Eye (tissue), 1 donor: ENCODE results near the gene NRL.

ENCODE experiments used
- DNase-seq: peaks from one replicate; pipeline ENCODE4 v3.0.0-alpha.2; 2015

Gene NRL

DNA sequence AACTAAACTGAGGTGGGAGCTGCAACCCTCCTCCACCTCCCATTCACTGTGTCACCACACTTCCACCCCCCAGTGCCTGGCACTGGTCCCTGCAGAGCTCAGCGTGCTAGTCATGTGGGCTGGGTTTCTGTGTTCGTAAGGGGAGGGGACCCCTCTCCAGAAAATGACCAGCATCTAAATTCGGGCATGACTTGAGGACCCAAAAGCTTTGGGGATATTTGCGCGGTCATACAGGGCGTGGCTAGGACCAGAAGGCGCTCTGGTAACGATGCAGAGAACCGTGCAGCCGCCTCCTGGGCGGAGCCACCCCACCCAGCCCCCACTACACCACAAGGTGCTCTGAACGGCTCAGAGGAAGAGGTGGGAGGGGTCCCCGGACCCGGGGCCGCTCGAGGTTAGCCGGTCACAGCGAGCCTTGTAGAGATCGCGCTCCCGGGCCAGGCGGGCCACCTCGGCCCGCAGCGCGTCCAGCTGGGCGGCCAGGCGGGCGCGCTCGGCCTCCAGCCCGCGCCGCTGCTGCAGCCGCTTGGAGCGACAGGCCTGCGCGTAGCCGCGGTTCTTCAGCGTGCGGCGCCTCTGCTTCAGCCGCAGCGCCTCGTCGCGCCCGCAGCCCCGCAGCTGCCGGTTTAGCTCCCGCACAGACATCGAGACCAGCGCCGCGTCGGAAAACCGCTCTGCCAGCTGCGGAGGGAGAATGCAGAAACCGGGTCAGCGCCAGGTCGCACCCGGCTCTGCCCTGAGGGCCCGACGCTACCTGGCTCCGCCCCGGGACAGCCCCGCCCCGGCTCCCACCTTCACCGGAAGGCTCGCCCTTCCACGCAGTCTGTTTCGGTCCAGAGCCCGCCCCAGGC, 33.6 kb downstream of the NRL start:
- peak; percentile 83 for DNase-seq

DNA sequence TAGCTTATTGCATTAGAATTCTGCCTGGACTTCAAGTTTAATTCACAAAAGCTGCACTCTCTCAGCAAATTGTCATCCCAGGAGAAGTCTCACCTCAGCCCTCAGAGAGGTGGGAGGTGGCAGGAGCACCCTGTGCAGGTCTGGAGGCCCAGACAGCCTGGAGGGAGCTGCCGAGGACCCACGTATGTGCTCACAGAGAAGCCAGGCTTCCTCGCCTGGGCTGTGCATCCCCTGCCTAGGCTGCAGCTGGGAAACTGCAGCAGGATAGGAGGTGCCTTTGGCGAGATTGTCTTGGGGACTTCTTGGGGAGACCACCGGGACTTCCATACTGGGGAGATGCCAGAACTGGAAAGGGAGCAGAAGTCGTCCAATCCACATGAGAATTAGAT, 34.6 kb downstream of the NRL start:
- no peak for DNase-seq

DNA sequence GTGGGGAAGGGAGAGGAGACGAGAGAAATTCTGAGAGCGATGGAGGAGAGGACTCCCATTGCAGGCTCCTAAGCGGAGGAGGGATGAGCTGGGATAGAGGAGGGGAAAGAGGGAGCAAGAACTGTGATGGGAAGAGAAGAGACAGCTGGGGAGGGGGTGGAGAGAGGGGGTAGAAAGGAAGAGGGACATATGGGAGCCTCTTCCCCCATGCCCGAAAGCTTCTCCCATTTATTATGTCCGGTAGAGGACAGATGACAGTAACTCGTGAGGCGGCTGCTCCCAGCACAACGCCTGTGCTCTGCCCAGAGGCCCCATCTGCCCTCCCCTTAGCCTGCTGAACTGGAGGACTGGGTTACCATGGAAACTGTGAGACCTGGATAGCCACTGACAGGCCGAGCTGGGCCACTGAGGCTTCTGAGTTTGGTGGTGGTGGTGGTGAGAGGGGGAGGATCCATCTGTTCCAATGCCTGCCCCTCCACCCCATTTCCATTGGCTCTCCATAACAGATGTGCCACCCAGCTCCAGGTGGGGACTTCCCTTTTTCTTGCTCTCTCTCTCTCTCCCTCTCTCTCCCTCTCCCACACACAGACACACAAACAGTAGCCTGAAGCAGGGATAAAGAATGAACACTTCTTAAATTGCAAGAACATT, 35.1 kb downstream of the NRL start:
- DNase-seq, result peak; percentile 92

DNA sequence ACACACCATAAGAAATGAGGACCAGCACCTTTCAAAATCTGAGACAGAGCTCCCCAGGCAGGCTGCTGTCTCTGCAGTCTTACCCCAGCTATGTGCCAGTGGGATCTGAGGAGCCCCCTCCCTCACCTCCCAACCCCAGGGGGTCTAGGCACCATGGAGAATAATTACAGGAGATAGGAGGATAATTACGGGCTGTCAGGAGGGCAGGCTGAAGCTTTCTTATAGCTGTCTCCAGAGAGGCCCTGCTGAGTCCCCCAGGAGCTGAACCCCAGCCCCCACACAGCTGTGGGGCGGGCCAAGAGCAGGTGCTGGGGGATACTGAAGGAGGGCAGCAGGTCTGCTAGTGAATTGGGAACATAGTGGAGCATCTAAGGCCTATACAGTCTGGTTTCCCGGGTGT, 36.6 kb downstream of the NRL start:
- peak; percentile 69 for DNase-seq

DNA sequence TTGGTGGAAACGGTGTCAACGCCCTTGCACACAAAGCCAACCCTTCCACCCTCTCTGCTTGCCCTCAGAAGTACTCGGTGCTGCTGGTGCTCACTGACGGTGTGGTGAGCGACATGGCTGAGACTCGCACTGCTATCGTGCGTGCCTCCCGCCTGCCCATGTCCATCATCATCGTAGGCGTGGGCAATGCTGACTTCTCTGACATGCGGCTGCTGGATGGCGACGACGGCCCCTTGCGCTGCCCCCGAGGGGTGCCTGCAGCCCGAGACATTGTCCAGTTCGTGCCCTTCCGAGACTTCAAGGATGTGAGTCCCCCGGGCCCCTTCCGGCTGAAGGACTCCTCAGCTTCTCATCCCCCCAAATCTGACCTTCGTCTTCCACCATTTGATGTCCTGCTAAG, 37.7 kb downstream of the NRL start:
- no peak for DNase-seq

DNA sequence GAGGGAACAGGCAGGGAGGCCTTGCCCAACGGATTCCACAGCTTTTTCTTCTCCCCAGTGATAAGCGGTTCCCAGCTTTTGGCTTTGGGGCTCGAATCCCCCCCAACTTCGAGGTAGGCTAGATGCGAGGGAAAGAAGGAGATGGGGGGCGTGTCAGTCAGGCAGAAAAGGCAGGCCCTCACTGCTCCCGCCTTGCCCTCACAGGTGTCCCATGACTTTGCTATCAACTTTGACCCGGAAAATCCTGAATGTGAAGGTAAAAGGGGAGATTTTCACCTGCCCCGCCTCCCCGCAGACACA, 38.5 kb downstream of the NRL start:
- DNase-seq, result no peak

DNA sequence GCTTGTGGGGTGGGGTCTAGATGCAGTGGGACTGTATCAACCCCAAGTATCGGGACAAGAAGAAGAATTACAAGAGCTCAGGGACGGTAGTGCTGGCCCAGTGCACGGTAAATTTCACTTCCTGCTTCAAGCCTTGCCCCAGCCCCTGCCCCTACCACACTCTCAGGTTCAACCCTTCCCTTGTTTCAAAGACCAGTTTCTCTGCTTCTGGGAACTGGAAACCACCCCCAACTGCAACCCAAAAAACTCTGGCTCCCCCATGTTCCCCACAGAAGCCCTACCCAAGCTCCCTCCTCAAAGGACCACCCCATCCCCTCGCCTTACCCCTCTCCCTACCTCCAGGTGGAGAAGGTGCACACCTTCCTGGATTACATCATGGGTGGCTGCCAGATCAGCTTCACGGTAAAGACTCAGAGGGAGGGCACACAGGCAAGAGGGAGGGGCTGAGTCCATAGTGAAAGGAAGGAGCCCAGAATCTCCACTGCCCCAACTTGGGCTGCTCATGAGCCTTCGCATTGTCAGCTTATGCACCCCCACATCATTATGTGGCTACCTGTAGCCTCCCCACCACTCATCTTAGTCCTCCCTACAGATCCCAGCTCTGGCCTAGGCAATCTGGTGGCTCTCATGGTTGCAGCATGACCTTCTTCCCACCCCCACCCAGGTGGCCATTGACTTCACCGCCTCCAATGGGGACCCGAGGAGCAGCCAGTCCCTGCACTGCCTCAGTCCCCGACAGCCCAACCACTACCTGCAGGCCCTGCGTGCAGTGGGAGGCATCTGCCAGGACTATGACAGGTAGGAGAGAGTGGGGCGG, 39.1 kb downstream of the NRL start:
- no peak for DNase-seq

DNA sequence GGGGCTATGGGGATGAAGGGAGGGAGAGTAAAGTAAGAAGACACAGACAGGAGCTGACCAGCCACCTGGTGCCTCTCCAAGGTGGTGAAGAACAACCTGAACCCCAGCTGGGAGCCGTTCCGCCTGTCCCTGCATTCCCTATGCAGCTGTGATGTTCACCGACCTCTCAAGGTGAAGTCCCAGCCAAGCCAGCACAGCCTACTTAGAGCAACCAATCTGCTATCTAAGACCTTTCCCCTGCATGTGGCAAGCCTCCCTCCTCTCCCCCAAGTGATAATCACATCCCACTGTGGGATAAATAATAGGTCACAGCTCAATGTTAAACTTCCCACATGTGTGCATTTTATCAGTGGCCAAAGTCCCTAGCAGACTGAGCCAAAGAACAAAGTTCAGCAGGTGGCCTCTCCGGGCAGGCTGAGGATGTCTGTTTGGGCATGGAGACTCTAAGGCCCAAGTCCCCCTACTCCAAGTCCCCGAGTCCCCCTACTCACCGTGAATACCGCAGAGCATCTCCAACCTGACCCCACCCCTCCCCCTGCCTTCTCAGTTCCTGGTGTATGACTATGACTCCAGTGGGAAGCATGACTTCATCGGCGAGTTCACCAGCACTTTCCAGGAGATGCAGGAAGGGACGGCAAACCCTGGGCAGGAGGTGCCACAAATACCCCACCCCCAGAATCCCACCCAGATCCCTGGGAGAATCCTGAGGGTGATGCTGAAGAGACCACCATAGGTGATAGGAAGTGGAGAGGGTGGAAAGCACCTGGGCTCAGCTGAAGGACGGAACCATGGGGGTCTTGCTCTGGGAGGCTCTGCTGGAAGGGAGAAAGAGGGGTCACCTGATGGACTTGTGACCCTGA, 39.9 kb downstream of the NRL start:
- DNase-seq, result no peak

DNA sequence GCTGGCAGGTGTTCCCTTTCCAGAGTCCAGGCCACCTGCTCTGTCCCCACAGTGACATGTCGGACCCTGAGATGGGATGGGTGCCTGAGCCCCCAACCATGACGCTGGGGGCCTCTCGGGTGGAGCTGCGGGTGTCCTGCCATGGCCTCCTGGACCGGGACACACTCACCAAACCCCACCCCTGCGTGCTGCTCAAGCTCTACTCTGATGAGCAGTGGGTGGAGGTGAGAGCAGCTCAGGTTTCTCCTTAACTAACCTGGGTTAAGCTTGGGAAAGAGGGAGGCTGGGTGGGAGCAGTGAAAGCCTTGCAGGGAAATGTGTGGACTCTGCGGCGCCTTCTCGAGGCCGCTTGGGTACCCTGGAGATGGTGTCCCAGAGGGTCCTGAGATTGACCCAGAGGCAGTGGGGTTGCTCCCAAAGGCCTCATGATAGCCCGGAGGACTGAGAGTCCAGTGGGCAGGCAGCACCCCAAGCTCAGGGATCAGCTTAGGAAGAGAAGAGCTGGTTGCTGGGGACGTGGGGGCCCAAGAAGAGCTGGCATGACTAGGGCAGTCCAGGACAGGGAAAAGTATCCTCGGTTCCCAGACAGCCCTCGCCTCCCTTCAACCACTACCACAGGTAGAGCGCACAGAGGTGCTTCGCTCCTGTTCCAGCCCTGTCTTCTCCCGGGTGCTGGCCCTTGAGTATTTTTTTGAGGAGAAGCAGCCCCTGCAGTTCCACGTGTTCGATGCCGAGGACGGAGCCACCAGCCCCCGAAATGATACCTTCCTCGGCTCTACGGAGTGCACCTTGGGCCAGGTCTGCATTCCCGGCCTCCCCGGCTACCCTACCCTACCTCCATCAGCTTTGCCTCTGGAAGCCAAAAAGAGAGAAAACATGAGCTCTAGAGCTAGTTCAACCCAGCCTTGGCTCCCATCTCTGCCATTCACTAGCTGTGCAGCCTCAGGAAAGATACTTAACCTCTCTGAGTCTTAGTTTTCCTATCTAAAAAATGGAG, 41.6 kb downstream of the NRL start:
- no peak for DNase-seq

DNA sequence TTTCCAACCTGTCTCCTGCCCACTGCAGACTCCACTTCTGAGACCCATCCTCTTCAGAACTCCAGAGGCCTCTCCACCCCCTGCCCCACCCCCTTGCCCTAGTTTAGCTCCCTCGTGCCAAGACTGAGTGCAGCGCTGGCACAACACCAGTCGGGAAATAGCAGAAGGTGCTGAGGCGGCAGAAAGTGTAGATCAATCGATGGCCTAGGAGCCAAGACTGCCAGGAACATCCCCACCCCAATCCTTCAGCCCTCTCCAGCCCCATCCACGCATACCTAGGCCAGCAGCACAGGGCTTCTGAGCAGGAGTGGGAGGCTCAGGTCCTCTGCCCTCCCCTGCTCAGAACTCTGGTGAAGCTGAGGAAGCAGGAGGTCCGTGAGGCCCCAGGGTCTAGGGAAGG, 42.3 kb downstream of the NRL start:
- DNase-seq, result no peak

DNA sequence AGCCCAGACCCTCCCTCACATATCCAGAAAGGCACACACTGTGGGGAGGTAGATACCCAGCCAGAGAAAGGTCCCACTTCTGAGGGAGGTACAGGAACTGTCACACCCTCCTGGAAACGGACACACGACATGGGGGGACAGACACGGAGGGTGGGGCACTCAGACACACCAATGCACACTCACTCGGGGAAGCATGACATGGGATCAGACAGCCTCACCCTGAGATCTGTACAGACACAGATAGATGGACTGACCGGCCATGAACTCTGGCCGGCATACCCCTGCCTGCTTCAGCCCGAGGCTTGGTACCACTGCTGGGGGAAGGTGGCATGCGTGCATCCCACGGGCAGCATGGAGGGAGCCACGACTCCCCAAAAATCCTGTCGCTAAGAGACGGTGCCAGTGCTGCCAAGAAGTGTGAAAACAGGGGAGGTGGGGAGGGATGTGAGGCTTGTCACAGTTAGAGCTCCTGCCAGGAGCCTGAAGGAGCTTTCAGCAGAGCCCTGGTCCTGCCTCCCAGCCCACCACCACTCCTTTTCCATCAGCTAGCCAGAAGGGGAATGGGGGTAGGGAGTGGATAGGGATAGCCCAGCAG, 42.8 kb downstream of the NRL start:
- DNase-seq, result no peak

DNA sequence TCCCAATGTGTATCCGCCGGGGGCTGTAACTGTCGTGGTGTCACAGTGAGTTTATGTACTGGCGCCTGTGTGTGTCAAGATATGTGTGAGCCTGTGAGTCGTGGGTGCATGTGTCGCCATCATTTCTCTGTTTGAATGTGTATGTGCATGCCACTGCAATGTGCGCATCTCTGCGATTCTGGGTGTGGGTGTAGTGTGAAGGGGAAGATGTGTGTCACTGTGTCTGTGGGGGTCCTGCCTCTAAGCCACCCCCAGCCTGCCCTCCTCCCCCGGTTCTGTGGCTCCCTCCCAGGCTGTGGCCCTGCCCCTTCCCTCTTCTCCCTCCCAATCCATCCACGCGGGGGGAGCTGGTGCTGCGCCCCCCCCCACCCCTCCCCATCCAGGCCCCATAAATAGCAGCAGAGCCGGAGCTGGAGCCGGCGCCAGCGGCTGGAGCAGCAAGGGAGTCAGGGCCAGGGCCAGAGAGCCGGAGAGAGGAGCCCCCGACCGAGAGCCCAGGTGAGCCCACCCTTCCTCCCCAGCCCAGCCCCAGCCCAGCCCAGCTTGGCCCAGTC, 43.5 kb downstream of the NRL start, which contains the start of gene CPNE6:
Gene CPNE6, plus strand, starts transcription at position 419 of the 554 bp plus-strand sequence. CDS start 1,375 bp downstream, outside the sequence.
- DNase-seq, result no peak

DNA sequence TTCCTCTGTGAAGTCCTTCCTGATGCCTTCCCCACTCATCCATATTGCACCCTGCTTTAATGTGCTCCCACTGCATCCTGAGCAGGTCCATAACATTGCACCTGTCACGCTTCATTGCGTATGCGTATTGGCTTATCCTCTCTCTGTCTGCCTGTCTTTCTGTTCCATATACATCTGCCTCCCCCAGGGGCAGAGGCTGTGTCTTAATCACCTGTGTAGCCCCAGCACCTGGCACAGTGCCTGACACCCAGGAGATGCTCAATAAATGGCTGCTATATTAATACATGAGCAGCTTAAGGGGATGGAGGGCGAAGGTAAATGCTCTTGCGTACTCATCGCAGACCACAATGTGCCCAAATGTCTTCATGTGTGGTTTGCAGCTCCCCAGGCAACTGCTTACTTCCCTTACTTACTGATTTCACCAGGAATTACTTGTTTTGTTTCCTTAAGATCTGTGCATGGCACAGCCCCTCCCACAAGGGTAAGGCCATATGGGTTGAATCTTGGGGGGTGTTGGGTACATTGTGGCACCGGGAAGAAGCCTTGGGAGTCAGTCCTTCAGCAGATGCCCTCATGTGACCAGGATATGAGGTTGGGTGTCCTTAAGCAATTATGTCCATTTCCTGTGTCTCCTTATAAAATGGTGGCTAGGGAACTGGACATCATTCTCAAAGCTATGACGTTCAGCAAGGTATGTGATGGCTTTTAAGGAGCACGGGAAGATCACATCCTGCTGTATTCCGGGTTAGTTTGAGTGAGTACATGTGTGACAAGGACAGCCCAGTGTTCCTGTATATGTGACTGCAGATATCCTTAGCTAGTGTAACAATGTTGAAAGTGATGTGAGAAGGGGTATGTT, 44.2 kb downstream of the NRL start:
- no peak for DNase-seq

DNA sequence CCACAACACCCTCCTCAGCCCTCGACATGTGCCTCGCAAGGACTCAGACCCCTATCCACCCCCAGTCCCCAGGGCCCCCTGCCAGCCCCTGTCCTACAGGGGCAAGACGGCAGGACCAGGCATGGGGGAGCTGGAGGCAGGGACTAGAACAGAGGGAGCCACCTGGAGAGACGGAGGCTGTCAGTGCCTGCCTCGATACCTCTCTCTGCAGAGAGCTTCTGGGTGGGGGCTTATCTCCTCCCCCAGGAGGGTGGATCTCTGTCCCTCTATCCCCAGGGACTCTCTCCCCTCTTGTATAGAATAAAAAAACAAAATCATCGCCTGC, 45.4 kb downstream of the NRL start:
- no peak for DNase-seq

DNA sequence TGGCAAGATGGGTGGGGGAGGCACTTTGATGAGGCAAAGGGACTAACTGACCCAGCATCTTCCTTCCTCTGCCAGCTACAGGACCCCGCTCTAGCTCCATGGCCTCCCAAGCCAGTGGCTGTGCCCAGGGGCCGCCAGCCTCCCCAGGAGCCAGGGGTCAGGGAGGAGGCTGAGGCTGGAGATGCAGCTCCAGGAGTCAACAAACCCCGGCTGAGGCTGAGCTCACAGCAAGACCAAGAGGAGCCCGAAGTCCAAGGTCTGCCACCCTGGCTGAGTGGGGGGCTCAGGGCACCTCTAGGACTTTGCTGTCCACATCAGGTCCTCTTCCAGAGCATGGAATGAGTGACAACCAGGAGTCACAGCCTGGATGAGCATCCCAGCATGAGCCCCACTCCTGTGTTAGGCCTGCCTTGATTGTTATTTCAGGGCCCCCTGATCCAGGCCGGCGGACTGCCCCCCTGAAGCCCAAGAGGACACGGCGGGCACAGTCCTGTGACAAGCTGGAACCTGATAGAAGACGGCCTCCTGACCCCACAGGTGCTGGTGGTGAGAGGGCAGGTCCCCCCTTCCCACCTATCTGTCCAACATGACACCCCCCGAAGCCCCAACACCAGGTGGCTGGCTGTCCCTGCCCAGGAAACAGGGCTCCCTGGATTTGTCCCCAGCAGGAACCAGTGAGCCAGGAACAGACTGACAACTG, 45.9 kb downstream of the NRL start:
- DNase-seq, result no peak

DNA sequence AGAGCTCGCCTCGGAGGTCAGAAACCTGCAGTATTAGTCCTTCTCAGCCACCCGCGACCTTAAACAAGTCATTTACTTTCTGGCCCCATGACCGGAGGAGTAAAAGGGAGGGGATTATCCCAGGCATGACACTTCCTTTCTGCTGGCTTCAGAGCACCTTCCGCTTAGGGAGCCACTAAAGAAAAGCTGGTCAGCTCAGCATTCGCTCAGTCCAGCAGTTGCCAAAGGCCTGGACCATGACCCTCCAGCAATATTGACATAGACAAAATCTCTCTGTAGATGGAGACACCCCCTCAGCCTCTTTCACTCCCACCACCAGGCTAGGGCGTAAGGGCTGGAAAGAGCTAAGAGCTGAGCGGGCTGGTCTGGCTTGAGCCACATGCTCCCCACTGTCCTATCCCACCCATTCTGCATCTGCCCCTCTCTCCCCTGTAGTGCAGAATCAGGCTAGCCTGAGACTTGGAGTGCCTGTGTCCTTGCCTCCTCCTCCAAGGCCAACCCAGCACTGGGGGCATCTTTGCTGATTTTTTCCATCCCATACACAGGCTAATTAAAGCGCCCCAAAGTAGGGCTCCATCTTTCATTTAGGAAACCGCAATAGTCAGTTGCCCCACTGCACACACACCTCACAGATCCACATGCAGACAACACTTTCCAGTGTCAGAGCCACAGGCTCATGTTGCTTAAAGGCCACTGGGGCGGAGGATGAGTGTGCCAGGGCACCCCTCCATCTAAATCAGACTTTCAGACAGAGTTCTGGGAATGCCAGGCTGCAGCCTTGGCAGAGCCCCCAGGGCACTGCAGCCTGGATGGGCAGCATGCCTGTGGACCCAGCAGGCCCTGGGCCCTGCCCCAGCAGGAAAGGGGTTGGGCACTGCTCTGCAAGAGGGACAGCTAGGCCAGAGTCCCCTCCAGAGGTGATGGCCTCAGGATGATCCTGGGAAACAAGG, 47.3 kb downstream of the NRL start:
- DNase-seq, result no peak

DNA sequence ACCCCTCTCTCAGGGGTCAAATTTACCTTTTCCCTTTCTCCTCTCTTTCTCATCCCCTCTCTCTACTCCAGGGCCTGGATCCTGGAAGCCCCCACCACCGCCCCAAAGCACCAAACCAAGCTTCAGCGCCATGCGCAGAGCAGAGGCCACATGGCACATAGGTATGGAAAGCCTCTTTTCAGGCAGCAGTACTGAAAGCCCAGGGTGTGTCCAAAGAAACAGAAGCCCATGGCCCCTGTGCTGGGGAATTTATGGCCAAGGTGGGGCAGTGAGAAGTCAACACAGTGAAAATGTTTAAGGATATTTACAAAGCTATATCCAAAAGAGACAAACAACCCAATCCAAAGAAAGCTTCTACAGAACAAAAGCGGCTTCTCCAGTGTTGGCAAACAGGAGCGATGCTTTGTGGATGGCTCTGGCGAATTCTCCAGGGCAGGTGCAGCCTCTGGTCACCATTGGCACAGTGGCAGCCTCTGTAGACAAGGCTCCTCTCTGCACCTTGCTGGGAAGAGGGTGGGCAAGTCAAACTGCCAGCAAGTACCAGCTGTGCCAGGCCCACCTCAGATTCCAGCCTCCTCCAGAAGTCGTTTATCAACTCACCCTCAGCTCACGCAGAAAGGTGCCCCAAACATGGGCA, 48.1 kb downstream of the NRL start:
- DNase-seq, result no peak

DNA sequence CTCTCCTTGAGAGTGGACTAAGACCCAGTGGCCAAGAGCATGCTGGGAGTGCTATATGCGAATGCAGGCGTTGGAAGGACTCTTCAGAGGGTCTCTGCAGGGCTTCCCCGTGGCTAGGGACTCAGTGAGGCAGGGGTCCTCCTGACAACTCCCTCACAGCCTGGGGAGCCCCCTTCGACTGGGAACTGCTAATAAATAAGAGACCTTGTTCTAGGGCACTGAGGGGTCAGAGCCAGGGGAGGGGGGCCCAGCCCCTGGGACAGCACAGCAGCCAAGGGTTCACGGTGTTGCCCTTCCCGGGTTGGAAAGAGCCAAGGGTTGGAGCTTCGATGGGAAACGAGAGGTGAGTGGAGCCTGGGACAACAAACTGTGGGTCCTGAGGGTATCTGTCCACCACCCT, 49.3 kb downstream of the NRL start:
- no peak for DNase-seq
